Large intestine (tissue), 3 donors: ENCODE results near the gene SATB2. TPM values are rescaled to one million over a fixed set of nuclear protein-coding genes. Genes with fewer than 3 reads are reported as not detected.

Experiments
- DNase-seq, 2 donors: peaks; one replicate each; pipeline versions ENCODE4 v3.0.0 to v3.0.0-alpha.2; 2013
- H3K27ac ChIP-seq: one replicate; pipeline ENCODE4 v1.5.1; 2013; ENCODE audit warnings: low read length
- H3K27me3 ChIP-seq: 2 replicates; pipeline ENCODE4 v1.6.1; 2013; ENCODE audit warnings: low read length; ENCODE audit not compliant: control insufficient read depth, insufficient read depth
- H3K36me3 ChIP-seq: 2 replicates; pipeline ENCODE4 v1.6.1; 2013; ENCODE audit warnings: low read length; ENCODE audit not compliant: control insufficient read depth, insufficient read depth
- H3K4me1 ChIP-seq: one replicate; pipeline ENCODE4 v1.6.1; 2013; ENCODE audit warnings: low read length; ENCODE audit not compliant: control insufficient read depth, insufficient read depth
- H3K4me3 ChIP-seq: one replicate; pipeline ENCODE4 v1.5.1; 2013; ENCODE audit warnings: low read length
- H3K9me3 ChIP-seq: one replicate; pipeline ENCODE4 v1.6.1; 2013; ENCODE audit warnings: mild to moderate bottlenecking, low read depth, low read length, moderate library complexity; ENCODE audit not compliant: control insufficient read depth
- WGBS: methylation state at CpG from one replicate; pipeline ENCODE4 v1.1.5; 2013; ENCODE audit warnings: low lambda C conversion rate; ENCODE audit not compliant: insufficient coverage; 5-methylcytosine and 5-hydroxymethylcytosine counted together
- polyA plus RNA-seq: library from polyadenylated mRNA; unstranded; fragments of 120-200 nt; gene quantifications from one replicate; pipeline ENCODE4 v1.2.1, GENCODE V29; 2013

Gene SATB2
- polyA plus RNA-seq, 1 donor, result 5.0 TPM

- Histone ChIP-seq H3K36me3 (peaks cover 19% of the 10 kb centered on the region), H3K27ac (no peak overlapping the region), H3K4me1 (peaks cover 3% of the 10 kb centered on the region), H3K4me3 (no peak overlapping the region), H3K27me3 (no peaks in the 10 kb centered on the region), H3K9me3 (no peaks in the 10 kb centered on the region)
- no peak for DNase-seq
- WGBS, result 80% methylated on average over 1 of the region's 11 CpGs
Observed at GRCh38 chr2:199433204-199433832, 24.4 kb downstream of the SATB2 start.

- Histone ChIP-seq H3K4me1 (no peaks in the 10 kb centered on the region), H3K4me3 (no peak overlapping the region), H3K27ac (no peak overlapping the region), H3K36me3 (peaks cover 19% of the 10 kb centered on the region), H3K9me3 (no peaks in the 10 kb centered on the region), H3K27me3 (no peaks in the 10 kb centered on the region)
- no CpG with 5 or more reads among the region's 11 CpGs for WGBS
- no peak for DNase-seq
Observed at GRCh38 chr2:199431746-199432213, 26.0 kb downstream of the SATB2 start.

- H3K27ac ChIP-seq, result no peak overlapping the region
- peaks cover 18% of the 10 kb centered on the region for H3K36me3 ChIP-seq
- no peaks in the 10 kb centered on the region for H3K9me3 ChIP-seq
- H3K4me1 ChIP-seq, result no peaks in the 10 kb centered on the region
- H3K27me3 ChIP-seq, result no peaks in the 10 kb centered on the region
- no peak overlapping the region for H3K4me3 ChIP-seq
- no CpG with 5 or more reads among the region's 3 CpGs for WGBS
- no peak for DNase-seq
Observed at GRCh38 chr2:199430214-199430613, 27.5 kb downstream of the SATB2 start.

- Histone ChIP-seq H3K36me3 (peaks cover 15% of the 10 kb centered on the region), H3K27ac (no peak overlapping the region), H3K9me3 (no peaks in the 10 kb centered on the region), H3K27me3 (no peaks in the 10 kb centered on the region), H3K4me1 (no peaks in the 10 kb centered on the region), H3K4me3 (no peak overlapping the region)
- 92% methylated on average over 2 of the region's 3 CpGs for WGBS
- DNase-seq, result no peak
Observed at GRCh38 chr2:199428291-199428690, 29.4 kb downstream of the SATB2 start.

- 83% methylated on average over 1 of the region's 4 CpGs for WGBS
- no peaks in the 10 kb centered on the region for H3K27me3 ChIP-seq
- DNase-seq, result no peak
Observed at GRCh38 chr2:199424160-199424559, 33.6 kb downstream of the SATB2 start.

GRCh38 chr2:199419428-199419827, 38.3 kb downstream of the SATB2 start:
- 100% methylated on average over 1 of the region's 5 CpGs for WGBS
- no peaks in the 10 kb centered on the region for H3K27me3 ChIP-seq
- DNase-seq, result no peak

More at GRCh38 chr2:199424160-199424559, 33.6 kb downstream of the SATB2 start:
- no peaks in the 10 kb centered on the region for H3K9me3 ChIP-seq
- no peaks in the 10 kb centered on the region for H3K4me1 ChIP-seq
- no peak overlapping the region for H3K27ac ChIP-seq
- peaks cover 9% of the 10 kb centered on the region for H3K36me3 ChIP-seq
- H3K4me3 ChIP-seq, result no peak overlapping the region

GRCh38 chr2:199414465-199414864, 43.3 kb downstream of the SATB2 start:
- no peak overlapping the region for H3K27ac ChIP-seq
- H3K4me1 ChIP-seq, result no peaks in the 10 kb centered on the region
- DNase-seq, result no peak
- no peak overlapping the region for H3K4me3 ChIP-seq
- H3K36me3 ChIP-seq, result peaks cover 7% of the 10 kb centered on the region
- WGBS, result 100% methylated on average over 3 of the region's 7 CpGs
- no peaks in the 10 kb centered on the region for H3K27me3 ChIP-seq
- no peaks in the 10 kb centered on the region for H3K9me3 ChIP-seq

More at GRCh38 chr2:199419428-199419827, 38.3 kb downstream of the SATB2 start:
- Histone ChIP-seq H3K4me1 (no peaks in the 10 kb centered on the region), H3K36me3 (peaks cover 10% of the 10 kb centered on the region), H3K4me3 (no peak overlapping the region), H3K27ac (no peak overlapping the region), H3K9me3 (no peaks in the 10 kb centered on the region)

GRCh38 chr2:199414001-199414400, 43.7 kb downstream of the SATB2 start:
- Histone ChIP-seq H3K4me1 (no peaks in the 10 kb centered on the region), H3K27me3 (no peaks in the 10 kb centered on the region), H3K9me3 (no peaks in the 10 kb centered on the region), H3K36me3 (peaks cover 7% of the 10 kb centered on the region), H3K27ac (no peak overlapping the region), H3K4me3 (no peak overlapping the region)
- no peak for DNase-seq
- WGBS, result 100% methylated on average over 1 of the region's 3 CpGs

- no peak overlapping the region for H3K27ac ChIP-seq
- H3K9me3 ChIP-seq, result no peaks in the 10 kb centered on the region
- WGBS, result no CpG with 5 or more reads among the region's 4 CpGs
- no peaks in the 10 kb centered on the region for H3K4me1 ChIP-seq
- H3K36me3 ChIP-seq, result peaks cover 5% of the 10 kb centered on the region
- H3K4me3 ChIP-seq, result no peak overlapping the region
- no peaks in the 10 kb centered on the region for H3K27me3 ChIP-seq
- no peak for DNase-seq
Observed at GRCh38 chr2:199409759-199410529, 47.8 kb downstream of the SATB2 start.

GRCh38 chr2:199407421-199407820, 50.3 kb downstream of the SATB2 start:
- H3K27me3 ChIP-seq, result no peaks in the 10 kb centered on the region
- H3K9me3 ChIP-seq, result no peaks in the 10 kb centered on the region
- no peaks in the 10 kb centered on the region for H3K4me1 ChIP-seq
- H3K4me3 ChIP-seq, result no peak overlapping the region
- H3K27ac ChIP-seq, result no peak overlapping the region
- peaks cover 2% of the 10 kb centered on the region for H3K36me3 ChIP-seq
- DNase-seq, result no peak

- Histone ChIP-seq H3K4me1 (no peaks in the 10 kb centered on the region), H3K9me3 (no peaks in the 10 kb centered on the region), H3K27ac (no peak overlapping the region), H3K27me3 (no peaks in the 10 kb centered on the region), H3K4me3 (no peak overlapping the region), H3K36me3 (peaks cover 6% of the 10 kb centered on the region)
- no peak for DNase-seq
Observed at GRCh38 chr2:199405241-199405640, 52.5 kb downstream of the SATB2 start.
